ENCODE measurements around the gene CCDC33. TPM values are rescaled to one million over a fixed set of nuclear protein-coding genes. Genes with fewer than 3 reads are reported as not detected.

CCDC33 gene
- total and polyA plus RNA-seq, 3 experiments from 2014 or later, result not detected

DNA sequence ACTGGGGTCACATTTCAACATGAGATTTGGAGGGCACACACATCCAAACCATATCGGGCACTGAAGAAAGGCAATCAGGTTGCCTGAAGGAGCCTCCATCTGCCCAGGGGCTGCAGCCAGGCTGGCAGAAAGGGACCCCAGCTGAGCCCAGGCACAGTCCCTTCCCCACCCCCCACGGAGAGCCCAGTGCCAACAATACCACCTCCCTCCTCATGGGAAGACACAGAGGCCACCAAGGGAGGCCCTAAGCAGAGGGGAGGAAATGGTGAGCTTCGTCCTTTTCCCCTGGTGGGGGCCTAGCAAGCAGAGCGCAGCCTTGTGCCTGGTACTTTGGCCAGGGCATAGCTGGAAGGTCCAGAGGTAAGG is 30.6 kb upstream of the CCDC33 start:
- H3K4me1 ChIP-seq (ENCODE audit: insufficient read depth, low read length), result no peaks in the 10 kb centered on the region
- no peaks in the 10 kb centered on the region for H3K9me3 Mint-ChIP-seq
- H3K36me3 Mint-ChIP-seq, result peaks cover 0 to 1% (median 0%) of the 10 kb centered on the region in 3 donors
- no peak overlapping the region for H3K27ac ChIP-seq (ENCODE audit: low read depth, low read length)
- H3K4me3 ChIP-seq (ENCODE audit: low read length), result no peak overlapping the region
- H3K27ac Mint-ChIP-seq, result no peak overlapping the region
- DNase-seq, result no peak
- POLR2A ChIA-PET, result no interaction called here
- CTCF ChIA-PET, result no interaction called here
- no peaks in the 10 kb centered on the region for H3K36me3 ChIP-seq (ENCODE audit: insufficient read depth, low read length)
- H3K27me3 ChIP-seq (ENCODE audit: insufficient read depth, low read length, poor library complexity, severe bottlenecking), result no peaks in the 10 kb centered on the region
- H3K27me3 Mint-ChIP-seq, result peaks cover 15 to 35% of the 10 kb centered on the region in 2 donors
- H3K4me1 Mint-ChIP-seq, result no peaks in the 10 kb centered on the region
- H3K9me3 ChIP-seq (ENCODE audit: low read length), result no peaks in the 10 kb centered on the region
- H3K4me3 Mint-ChIP-seq, result no peak overlapping the region

DNA sequence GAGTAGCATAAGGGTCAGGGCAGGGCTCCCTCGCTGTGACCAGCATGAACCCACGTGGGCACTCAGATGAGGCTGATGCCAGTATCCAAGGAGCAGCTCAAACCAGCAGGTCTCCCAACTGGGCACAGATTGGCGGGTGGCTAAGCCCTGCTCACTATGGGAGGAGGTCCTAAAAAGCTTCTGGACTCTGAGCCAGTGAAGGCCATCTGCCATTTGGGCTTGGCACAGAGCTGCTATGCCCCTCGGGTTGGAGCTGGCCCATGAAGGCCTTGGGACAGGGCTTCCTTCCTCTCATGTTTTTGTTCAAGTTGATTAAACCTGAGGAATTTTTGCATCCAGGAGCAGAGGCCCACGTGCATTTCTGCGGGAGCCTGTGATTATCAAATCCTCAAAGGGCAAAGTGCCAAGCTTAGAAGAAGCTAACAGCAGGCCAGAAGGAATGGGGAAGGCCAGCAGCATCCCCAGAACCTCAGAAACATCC is 29.3 kb upstream of the CCDC33 start:
- ChIA-PET CTCF (no interaction called here), POLR2A (no interaction called here)
- H3K36me3 Mint-ChIP-seq, result peaks cover 0 to 3% (median 0%) of the 10 kb centered on the region in 3 donors

DNA sequence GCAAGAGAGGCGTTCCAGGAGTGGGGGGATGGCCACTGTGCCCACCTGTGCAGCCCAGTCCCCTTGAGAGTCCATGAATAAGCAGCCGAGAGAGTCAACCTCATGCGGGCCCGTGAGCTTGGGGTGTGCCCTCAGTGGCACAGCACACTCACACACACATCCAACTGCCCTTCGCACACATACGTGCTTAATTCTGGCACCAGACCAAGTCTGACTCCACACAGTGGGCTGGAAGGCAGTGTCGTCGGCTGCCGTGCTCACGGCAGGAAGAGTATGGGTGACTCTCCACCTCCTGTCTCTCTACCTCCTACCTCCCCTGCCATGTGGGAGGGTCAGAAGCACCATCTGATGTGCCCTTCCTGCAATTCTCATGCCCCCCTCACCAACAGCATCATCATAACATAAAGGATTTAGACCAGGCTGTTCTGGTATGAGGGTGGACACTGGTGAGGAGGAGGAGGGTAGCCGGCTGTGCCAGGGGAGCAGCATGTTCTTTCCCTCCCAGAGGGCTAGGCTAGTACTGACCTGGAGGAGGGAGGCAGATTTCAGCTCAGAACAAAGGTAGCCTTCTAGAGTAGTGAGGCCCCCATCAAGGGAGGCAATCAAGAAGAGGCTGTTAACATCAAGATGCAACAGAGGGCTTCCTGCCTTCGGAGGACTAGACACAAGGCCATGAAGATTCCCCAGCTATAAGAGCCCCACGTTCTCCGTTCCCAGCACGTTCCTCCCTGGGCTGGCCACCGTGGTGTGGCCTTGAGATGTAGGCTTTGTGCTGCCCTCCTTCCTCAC is 28.3 kb upstream of the CCDC33 start:
- Histone ChIP-seq H3K27me3 (ENCODE audit: insufficient read depth, low read length, poor library complexity, severe bottlenecking) (no peaks in the 10 kb centered on the region), H3K36me3 (ENCODE audit: insufficient read depth, low read length) (no peaks in the 10 kb centered on the region), H3K9me3 (ENCODE audit: low read length) (no peaks in the 10 kb centered on the region), H3K4me3 (ENCODE audit: low read length) (no peak overlapping the region), H3K27ac (ENCODE audit: low read depth, low read length) (no peak overlapping the region), H3K4me1 (ENCODE audit: insufficient read depth, low read length) (no peaks in the 10 kb centered on the region)
- H3K4me3 Mint-ChIP-seq, result no peak overlapping the region
- H3K4me1 Mint-ChIP-seq, result no peaks in the 10 kb centered on the region
- peaks cover 0 to 3% (median 0%) of the 10 kb centered on the region in 3 donors for H3K36me3 Mint-ChIP-seq
- H3K27ac Mint-ChIP-seq, result no peak overlapping the region
- POLR2A ChIA-PET, result no interaction called here
- peaks cover 11 to 25% of the 10 kb centered on the region in 2 donors for H3K27me3 Mint-ChIP-seq
- CTCF ChIA-PET, result no interaction called here
- no peaks in the 10 kb centered on the region for H3K9me3 Mint-ChIP-seq
- no peak for DNase-seq

More for the DNA sequence above, 29.3 kb upstream of the CCDC33 start:
- no peak overlapping the region for H3K27ac ChIP-seq (ENCODE audit: low read depth, low read length)
- no peak for DNase-seq
- no peaks in the 10 kb centered on the region for H3K27me3 ChIP-seq (ENCODE audit: insufficient read depth, low read length, poor library complexity, severe bottlenecking)
- Mint-ChIP-seq H3K27ac (no peak overlapping the region), H3K4me1 (no peaks in the 10 kb centered on the region), H3K4me3 (no peak overlapping the region), H3K9me3 (no peaks in the 10 kb centered on the region), H3K27me3 (peaks cover 11 to 28% of the 10 kb centered on the region in 2 donors)
- H3K36me3 ChIP-seq (ENCODE audit: insufficient read depth, low read length), result no peaks in the 10 kb centered on the region
- H3K4me1 ChIP-seq (ENCODE audit: insufficient read depth, low read length), result no peaks in the 10 kb centered on the region
- H3K4me3 ChIP-seq (ENCODE audit: low read length), result no peak overlapping the region
- no peaks in the 10 kb centered on the region for H3K9me3 ChIP-seq (ENCODE audit: low read length)

DNA sequence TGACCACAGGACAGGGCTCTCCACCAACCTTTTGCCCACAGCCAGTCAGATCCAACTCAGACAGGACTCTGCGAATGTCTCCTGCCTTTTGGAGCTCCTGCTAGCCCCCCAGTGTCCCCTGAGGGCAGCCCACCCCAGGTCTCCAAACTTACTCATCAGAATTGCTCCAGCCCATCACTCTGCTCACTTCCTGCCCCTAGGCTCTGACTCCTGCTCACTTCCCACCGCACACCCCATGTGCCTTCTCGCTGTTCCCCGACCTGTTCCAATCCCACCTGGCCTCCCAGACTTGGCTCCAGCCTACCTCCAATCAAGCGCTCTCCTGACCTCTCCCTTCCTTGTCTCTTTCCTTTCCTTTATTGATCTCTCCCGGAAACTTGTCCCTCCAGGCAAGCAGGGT is 27.6 kb upstream of the CCDC33 start:
- Histone ChIP-seq H3K4me3 (ENCODE audit: low read length) (no peak overlapping the region), H3K4me1 (ENCODE audit: insufficient read depth, low read length) (no peaks in the 10 kb centered on the region), H3K27me3 (ENCODE audit: insufficient read depth, low read length, poor library complexity, severe bottlenecking) (no peaks in the 10 kb centered on the region), H3K27ac (ENCODE audit: low read depth, low read length) (no peak overlapping the region), H3K36me3 (ENCODE audit: insufficient read depth, low read length) (no peaks in the 10 kb centered on the region), H3K9me3 (ENCODE audit: low read length) (no peaks in the 10 kb centered on the region)
- Mint-ChIP-seq H3K4me3 (no peak overlapping the region), H3K27me3 (peaks cover 11 to 25% of the 10 kb centered on the region in 2 donors), H3K9me3 (no peaks in the 10 kb centered on the region), H3K36me3 (peaks cover 0 to 3% (median 0%) of the 10 kb centered on the region in 3 donors), H3K27ac (no peak overlapping the region), H3K4me1 (no peaks in the 10 kb centered on the region)
- no peak for DNase-seq
- POLR2A ChIA-PET, result no interaction called here
- CTCF ChIA-PET, result no interaction called here

DNA sequence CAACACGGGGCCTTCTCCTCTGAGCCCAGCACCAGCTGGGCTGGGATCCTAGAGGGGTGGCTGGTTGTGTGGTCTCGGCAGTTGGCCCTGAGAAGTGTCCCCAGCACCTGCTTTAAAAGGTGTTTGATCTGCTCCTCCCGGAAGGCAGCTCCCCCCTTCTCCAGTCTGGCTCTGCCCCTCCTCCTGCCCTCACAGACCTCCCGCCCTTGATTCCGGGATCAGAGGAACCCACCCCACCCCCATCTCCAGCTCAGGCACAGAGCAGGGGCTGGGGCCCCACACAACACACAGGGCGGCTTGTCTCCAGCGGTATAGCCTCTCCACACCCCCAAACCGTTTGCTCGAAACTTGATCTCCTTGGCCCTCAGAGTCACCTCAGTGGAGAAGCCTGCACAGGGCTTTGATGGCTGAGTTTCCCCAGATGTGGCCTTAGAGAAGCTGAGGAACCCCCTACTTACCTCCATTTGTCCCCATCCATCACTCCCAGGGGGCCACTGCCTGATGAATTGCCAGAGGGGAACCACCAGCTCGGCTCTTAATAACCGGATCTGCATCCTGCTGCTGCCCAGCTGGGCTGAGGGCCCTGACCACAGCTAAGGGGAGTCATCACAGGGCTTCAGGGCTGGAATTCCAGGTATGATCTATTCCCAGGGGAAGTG is 27.1 kb upstream of the CCDC33 start:
- no peaks in the 10 kb centered on the region for H3K4me1 Mint-ChIP-seq
- H3K27me3 Mint-ChIP-seq, result peaks cover 7 to 28% of the 10 kb centered on the region in 2 donors
- no peaks in the 10 kb centered on the region for H3K36me3 ChIP-seq (ENCODE audit: insufficient read depth, low read length)
- H3K9me3 Mint-ChIP-seq, result no peaks in the 10 kb centered on the region
- DNase-seq, result no peak
- H3K9me3 ChIP-seq (ENCODE audit: low read length), result no peaks in the 10 kb centered on the region
- CTCF ChIA-PET, result no interaction called here
- H3K4me3 ChIP-seq (ENCODE audit: low read length), result no peak overlapping the region
- H3K27ac ChIP-seq (ENCODE audit: low read depth, low read length), result no peak overlapping the region
- no peak overlapping the region for H3K4me3 Mint-ChIP-seq
- peak overlapping the region in 1 of 8 donors; percentile 43 for H3K27ac Mint-ChIP-seq
- H3K27me3 ChIP-seq (ENCODE audit: insufficient read depth, low read length, poor library complexity, severe bottlenecking), result no peaks in the 10 kb centered on the region
- peaks cover 0 to 3% (median 0%) of the 10 kb centered on the region in 3 donors for H3K36me3 Mint-ChIP-seq
- POLR2A ChIA-PET, result no interaction called here
- no peaks in the 10 kb centered on the region for H3K4me1 ChIP-seq (ENCODE audit: insufficient read depth, low read length)

DNA sequence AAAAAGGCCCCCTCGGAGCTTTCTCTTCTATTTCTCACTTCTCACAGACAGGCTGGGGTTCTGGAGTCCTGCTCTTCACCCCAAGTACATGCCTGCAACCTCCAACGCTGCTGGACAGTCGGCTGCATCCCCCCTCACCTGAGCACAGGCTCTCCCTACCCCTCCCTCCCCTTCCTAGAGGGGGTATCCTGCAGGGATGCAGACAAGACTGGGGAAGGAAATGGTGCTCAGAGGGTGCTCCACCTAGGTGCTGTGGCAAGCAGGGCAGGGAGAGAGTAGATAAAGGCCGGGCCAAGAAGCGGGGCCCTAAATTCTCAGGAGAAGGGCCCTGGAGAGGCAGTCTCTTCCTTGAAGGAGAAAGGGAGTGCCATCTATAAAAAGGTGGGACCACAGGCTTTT is 26.6 kb upstream of the CCDC33 start:
- Histone ChIP-seq H3K27me3 (ENCODE audit: insufficient read depth, low read length, poor library complexity, severe bottlenecking) (no peaks in the 10 kb centered on the region), H3K4me3 (ENCODE audit: low read length) (no peak overlapping the region), H3K4me1 (ENCODE audit: insufficient read depth, low read length) (no peaks in the 10 kb centered on the region), H3K36me3 (ENCODE audit: insufficient read depth, low read length) (no peaks in the 10 kb centered on the region), H3K9me3 (ENCODE audit: low read length) (no peaks in the 10 kb centered on the region), H3K27ac (ENCODE audit: low read depth, low read length) (no peak overlapping the region)
- H3K4me3 Mint-ChIP-seq, result no peak overlapping the region
- peaks cover 0 to 3% (median 0%) of the 10 kb centered on the region in 3 donors for H3K36me3 Mint-ChIP-seq
- no peaks in the 10 kb centered on the region for H3K4me1 Mint-ChIP-seq
- H3K9me3 Mint-ChIP-seq, result no peaks in the 10 kb centered on the region
- DNase-seq, result no peak
- CTCF ChIA-PET, result no interaction called here
- POLR2A ChIA-PET, result no interaction called here
- peaks cover 7 to 29% of the 10 kb centered on the region in 2 donors for H3K27me3 Mint-ChIP-seq
- H3K27ac Mint-ChIP-seq, result no peak overlapping the region

DNA sequence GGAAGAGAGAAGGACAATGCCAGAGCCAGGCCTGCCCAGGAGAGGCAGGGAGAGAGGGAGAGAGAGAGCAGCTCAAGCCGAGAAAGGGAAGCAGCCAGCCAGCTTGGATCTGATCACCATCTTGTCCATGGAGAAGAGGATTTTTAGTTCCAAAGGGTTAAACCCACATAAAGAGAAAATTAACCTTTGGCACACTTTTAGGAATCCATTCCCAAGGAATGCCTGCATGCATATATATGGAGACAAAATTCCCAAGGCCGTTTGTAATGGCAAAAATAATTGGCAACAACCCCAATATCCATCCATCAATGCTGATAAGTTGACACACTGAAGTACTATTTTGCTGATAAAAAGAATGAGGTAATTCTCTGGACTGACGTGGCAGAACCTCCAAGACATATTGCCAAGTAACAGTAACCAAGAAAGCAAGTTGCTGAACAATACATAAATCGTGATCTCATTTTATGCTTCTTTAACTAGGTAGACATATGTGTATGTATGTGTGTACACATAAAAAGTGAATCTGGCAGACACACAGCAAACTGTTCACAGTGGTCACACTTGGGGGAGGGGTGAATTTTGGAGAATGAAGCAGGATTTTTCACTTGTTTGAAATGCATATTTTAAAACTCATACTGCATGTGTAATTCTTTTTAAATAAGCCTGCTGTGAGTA is 26.0 kb upstream of the CCDC33 start:
- Mint-ChIP-seq H3K27ac (no peak overlapping the region), H3K4me1 (no peaks in the 10 kb centered on the region), H3K9me3 (no peaks in the 10 kb centered on the region), H3K36me3 (peaks cover 0 to 3% (median 0%) of the 10 kb centered on the region in 3 donors), H3K4me3 (no peak overlapping the region), H3K27me3 (peaks cover 7 to 34% of the 10 kb centered on the region in 2 donors)
- Histone ChIP-seq H3K4me3 (ENCODE audit: low read length) (no peak overlapping the region), H3K27ac (ENCODE audit: low read depth, low read length) (no peak overlapping the region), H3K27me3 (ENCODE audit: insufficient read depth, low read length, poor library complexity, severe bottlenecking) (no peaks in the 10 kb centered on the region), H3K36me3 (ENCODE audit: insufficient read depth, low read length) (no peaks in the 10 kb centered on the region), H3K9me3 (ENCODE audit: low read length) (no peaks in the 10 kb centered on the region), H3K4me1 (ENCODE audit: insufficient read depth, low read length) (no peaks in the 10 kb centered on the region)
- ChIA-PET POLR2A (no interaction called here), CTCF (no interaction called here)
- DNase-seq, result no peak

DNA sequence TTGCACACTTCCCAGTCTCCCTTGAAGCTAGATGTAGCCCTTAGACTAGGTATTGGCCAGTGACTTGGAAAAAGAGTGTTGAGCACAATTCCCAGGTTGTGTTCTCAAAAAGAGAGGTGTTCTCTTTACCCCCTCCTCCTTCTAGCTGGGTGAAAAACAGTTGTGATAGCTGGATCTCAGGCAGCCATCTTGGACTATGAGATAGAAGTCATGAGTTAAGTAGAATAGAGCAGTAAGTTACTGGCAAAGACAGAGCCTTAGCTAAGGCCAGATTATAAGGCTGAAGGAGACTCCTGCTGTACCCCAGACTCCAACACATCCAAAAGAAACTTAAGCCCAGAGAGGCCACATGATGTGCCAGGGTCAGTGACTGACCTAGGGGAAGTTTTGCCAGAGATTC is 25.4 kb upstream of the CCDC33 start:
- Histone ChIP-seq H3K4me3 (ENCODE audit: low read length) (no peak overlapping the region), H3K27ac (ENCODE audit: low read depth, low read length) (no peak overlapping the region), H3K4me1 (ENCODE audit: insufficient read depth, low read length) (no peaks in the 10 kb centered on the region), H3K27me3 (ENCODE audit: insufficient read depth, low read length, poor library complexity, severe bottlenecking) (no peaks in the 10 kb centered on the region), H3K36me3 (ENCODE audit: insufficient read depth, low read length) (no peaks in the 10 kb centered on the region), H3K9me3 (ENCODE audit: low read length) (no peaks in the 10 kb centered on the region)
- POLR2A ChIA-PET, result no interaction called here
- Mint-ChIP-seq H3K36me3 (peaks cover 0 to 3% (median 0%) of the 10 kb centered on the region in 3 donors), H3K4me3 (no peak overlapping the region), H3K27ac (no peak overlapping the region), H3K4me1 (no peaks in the 10 kb centered on the region), H3K9me3 (no peaks in the 10 kb centered on the region), H3K27me3 (peaks cover 7 to 38% of the 10 kb centered on the region in 2 donors)
- CTCF ChIA-PET, result no interaction called here
- DNase-seq, result no peak

Measured in CD8-positive, alpha-beta memory T cell (primary cell).